ENCODE data around the gene CDC42EP4.

Gene CDC42EP4, protein sequence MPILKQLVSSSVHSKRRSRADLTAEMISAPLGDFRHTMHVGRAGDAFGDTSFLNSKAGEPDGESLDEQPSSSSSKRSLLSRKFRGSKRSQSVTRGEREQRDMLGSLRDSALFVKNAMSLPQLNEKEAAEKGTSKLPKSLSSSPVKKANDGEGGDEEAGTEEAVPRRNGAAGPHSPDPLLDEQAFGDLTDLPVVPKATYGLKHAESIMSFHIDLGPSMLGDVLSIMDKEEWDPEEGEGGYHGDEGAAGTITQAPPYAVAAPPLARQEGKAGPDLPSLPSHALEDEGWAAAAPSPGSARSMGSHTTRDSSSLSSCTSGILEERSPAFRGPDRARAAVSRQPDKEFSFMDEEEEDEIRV

DNA sequence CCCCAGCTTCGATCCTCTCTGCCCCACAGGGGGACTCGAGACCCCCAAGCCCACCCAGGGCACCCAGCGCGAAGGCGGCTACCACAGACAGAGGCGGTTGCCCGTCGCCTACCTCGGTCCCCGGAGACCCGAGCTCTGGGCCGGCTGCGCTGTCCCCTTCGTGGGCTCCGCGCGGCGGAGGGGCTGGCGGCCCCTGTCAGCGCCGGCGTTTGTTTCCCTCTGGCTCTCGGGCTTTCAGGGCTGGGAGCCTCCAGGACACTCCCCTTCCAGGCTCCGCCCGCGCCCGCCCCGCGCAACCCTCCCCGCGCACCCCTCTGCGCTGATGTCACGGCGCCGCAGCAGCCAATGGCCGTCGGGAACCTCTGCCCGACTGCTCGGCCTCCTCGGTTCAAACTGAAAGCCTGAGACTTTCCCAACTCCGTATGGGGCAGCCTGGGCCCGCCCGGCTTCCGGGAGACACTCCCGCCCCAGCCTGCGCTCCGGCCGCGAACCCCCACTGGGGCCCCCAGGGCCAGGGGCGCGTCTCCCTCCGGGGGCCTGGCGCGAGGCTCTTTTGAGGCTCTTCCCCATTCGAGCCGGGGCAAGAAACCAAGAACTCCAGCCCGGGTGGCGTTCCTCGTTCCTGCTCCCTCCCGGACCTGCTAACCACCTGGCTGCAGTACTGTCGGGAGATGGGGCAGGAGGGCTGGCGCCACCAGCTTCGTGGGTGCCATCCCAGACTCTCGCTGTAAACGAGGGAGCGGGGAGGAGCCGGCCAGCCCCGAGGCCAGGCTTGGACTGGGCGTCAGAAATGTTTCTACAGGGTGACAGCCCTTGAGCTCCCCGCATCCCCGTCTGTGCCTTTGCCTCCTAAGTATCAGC is at the start of gene CDC42EP4:
Gene CDC42EP4 (minus strand): TSS at position 221 of the 861 bp plus-strand sequence. CDS start 25,501 bp downstream, outside the sequence.
- DNase-seq = peak; percentile 93 to 99 (median 96)
- intact Hi-C loops (cut with DNase I) = loop anchor here (2.0 to 5.0 kb wide), 3 partner anchors 31 to 59 kb away; partner anchors contain the start of gene CPSF4L

DNA sequence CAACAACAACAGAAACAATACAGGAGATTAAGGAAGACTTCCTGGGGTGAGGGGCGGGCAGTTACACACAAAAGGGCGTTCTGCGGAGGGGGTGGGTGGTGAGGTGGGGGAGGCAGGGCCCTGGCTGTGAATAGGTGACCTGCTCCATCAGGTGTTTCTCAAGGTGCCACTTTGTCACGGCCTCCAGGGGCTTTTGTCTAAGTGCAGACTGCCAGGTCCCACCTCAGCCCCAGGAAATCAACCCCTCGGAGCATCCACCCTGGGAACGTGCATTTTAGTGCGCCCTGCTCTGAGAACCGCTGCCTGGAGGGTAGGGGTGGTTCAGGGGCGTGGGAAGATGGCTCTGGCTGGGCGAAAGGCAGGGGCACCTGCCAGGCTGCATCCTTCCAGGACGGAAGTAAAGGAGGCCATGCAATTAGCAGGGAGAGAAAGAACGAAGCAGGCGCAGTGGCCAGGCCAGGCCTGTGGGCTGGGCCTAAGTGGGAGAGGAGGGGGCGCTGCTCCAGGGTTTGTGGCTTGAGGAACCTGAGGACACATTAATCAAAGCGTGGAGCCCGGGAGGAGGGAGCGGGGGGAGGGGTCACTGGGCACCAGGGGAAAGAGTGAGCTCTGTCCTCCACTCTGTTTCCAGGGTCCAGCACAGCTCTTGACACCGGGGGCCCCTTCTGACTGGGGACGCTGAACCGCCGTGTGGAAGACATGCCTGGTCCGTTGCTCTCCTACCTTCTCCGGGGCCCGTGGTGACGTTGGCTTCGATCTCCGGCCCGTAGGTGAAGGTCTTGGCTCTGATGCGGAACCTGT is 49.4 kb upstream of the CDC42EP4 start:
- peak in 1 of 10 donors; percentile 60 for DNase-seq
- intact Hi-C loops (cut with DNase I) = no loop called here

DNA sequence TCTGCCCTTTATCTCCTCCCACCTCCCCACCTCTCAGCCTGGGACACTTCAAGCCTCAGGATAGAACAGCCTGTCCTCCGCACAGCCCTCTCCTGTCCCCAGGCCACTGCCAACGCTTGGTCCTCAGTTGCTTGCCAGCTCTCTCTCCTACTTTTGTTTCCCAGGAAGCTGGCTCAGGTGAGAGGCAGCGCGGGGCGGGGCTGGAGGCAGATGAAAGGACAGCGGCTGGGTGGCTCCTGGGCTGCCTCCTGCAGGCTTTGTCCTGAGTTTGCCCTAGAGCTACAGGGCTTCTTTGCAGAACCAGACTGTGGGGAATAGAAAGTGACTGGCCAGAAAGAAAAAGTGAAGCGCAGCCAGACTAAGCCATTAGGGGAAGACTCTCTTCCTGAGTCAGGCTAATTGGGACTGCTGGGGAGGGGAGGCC is 48.2 kb upstream of the CDC42EP4 start:
- DNase-seq = peak in 1 of 10 donors; percentile 84

DNA sequence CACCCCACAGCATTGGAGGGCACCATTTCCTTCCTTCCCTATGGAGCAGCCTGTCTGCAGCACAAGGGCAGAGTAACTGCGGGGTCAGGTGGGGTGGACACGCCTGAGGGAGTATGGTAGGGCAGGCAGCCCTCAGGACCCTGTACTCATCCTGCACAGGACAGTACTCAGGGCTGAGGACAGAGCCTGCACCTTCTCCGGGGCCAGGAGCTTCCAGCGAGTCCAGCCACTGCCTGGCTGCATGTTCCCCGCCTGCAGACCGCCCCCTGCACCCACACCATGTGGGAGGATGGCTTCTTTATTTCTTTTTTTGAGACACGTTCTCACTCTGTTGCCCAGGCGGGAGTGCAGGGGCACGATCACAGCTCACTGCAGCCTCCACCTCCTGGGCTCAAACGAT is 47.6 kb upstream of the CDC42EP4 start:
- DNase-seq = peak in 1 of 10 donors; percentile 75
- intact Hi-C loops (cut with DNase I) = no loop called here

More for the DNA sequence above, 48.2 kb upstream of the CDC42EP4 start:
- intact Hi-C loops (cut with DNase I) = no loop called here

DNA sequence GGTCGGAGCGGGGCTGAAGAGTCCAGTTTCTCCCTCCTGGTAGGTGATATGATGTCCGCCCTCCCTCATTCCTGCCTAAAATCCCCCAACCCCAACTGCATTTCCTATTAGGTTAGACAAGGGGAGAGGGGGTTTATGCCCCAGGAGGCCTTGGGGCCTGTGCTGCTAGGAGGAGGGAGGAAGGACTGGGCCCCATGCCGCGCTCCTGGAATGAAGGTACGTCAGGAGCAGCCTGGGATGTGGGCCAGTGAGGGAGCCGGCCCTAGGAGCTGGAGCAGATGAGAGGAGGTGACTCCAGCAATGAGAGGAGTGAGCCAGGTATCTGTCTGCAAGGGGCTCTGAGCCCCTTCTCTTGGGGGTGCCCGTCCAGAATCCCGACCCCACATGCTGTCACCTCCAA is 46.9 kb upstream of the CDC42EP4 start:
- DNase-seq = peak in 2 of 10 donors; percentile 28 to 35
- intact Hi-C loops (cut with DNase I) = no loop called here

DNA sequence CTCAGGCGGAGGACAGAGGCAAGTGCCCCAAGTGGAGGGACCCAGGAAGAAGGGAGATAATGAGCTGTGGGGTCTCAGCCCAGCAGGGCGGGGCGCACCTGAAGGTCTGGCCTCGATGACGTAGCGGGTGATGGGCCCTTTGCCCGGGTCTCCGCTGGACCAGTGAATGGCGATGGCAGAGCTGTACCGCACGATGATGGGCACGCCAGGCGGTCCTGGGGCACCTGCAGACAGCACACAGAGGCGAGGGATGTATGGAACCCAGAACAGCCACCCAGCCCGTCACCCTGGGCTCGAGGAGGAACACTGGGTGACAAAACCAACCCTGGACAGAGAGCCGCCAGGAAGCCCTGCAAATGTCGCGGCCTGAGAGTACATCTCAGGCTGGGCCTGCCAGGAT is 46.2 kb upstream of the CDC42EP4 start:
- DNase-seq = peak in 3 of 10 donors; percentile 61 to 83 (median 63)
- intact Hi-C loops (cut with DNase I) = no loop called here

DNA sequence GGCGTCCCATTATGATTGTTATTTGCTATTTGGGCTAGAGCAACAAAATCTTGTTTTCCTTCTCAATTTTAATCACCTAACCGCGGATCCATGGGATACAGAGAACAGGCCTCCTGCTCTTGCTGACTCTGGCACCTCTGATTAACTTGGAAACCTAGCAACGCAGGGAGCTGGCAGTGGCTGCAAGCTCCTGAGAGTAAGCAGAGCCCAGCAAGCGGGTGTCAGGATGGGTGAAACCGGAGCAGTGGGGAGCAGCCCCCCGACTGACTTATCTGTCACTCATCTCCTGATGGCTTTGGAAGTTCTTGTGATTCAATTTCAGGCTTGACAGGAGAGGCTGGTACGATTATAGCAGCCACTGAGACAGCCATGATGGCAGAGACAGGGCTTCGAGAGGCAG is 45.5 kb upstream of the CDC42EP4 start:
- intact Hi-C loops (cut with DNase I) = no loop called here
- peak in 2 of 10 donors; percentile 61 to 75 for DNase-seq

DNA sequence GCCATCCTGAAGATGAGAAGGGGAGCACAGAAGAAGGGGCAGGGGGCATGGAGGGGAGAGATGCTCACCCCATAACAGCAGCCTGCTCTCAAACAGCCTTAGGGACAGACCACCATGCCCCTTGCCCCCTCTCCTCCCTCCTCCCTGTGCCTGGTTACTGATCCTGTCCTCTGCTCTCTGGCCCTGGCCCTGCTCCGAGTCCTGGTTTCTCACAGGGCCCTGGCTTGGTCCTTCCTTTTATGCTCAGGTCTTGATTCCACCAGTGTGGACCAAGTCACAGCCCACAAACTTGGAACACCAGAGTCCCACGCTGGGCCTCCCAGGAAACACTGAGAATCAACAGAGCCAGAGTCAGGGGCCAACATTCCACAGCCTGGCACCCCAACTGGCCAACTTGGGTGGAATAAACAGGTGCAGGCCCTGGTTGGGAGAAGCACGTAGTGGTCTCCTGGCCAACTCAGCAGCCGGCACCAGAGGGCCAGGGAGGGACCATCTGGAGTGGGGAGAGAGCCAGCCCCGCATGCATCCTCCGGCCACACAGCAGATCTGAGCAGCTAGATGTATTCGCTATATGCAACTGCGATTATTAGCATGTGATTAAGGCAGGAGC is 44.9 kb upstream of the CDC42EP4 start:
- DNase-seq = peak in 3 of 10 donors; percentile 59 to 68 (median 62)
- intact Hi-C loops (cut with DNase I) = no loop called here

DNA sequence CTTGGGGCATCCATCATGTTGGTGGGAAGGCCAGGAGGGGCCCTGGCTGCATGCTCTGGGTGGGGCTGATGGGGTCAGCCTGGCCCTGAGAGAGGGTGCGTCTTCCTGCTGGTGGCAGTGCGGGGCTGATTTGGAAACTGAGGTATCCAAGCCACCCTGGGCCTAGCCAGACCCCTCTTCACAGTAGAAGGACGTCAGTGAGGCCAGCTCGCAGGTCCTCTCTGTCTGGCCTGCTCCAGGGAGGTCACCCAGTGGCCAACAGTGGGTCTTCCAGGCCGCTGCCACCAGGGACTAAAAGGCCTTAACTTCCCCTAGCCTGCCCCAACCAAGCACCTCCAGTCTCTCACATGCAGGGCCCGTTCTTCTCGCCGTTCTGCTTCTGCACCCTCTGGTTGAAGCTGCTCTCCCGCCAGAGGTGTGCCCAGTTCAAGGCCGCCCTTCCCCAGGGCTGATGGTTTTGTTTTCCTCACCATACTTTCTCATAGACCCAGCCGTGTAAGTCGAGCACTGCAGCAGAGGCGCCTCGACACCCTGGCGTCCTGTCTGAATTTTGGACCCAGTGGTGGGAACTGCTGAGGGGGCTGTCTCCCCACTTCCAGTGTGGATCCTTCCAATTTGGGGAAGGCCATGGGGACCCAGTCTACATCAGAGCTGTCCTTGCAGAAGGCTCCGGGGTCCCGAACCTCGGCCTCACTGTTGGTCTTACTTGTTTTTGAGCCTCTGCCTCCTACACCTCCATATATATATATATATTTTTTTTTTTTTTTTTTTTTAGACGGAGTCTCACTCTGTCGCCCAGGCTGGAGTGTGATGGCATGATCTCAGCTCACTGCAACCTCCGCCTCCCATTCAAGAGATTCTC is 42.9 kb upstream of the CDC42EP4 start:
- peak in 2 of 10 donors; percentile 42 to 77 for DNase-seq
- intact Hi-C loops (cut with DNase I) = no loop called here

DNA sequence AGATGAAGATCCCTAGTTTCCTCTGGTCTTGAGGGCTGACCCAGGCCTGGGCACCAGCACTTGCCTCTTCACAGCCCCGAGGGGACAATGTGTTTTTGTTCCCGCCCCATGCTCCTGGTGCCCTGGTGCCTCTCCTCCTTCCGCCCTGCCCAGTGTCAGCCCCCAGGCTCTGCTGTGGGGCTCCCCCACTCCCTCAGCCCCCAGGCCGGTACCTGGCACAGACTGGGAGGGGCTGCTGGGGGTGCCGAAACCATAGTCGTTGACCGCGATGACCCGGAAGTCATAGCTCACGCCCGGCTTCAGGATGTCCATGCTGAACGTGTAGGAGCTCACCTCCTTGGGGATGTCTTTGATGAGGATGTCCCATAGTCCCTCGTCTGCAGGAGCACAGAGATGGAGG is 40.5 kb upstream of the CDC42EP4 start:
- intact Hi-C loops (cut with DNase I) = no loop called here
- peak in 1 of 10 donors; percentile 31 for DNase-seq

DNA sequence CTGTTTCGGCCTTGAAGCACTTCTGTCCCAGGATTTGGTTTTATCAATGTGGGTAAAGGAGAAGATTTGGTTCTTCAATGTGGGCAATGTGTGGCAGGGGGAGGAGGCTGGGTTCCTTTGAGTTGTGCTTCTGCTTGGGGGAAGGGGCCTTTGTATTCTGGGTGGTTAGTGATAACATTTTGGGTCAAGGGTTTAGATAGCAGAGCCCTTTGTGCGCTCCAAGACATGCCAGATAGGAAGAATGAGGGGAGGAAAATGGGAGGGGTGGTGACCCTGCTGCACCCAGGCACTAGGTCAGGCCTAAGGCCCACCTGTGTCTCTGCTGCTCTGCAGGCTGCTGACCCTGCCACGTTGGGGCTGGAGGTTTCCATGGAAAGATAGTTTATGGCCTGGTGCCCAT is 40.0 kb upstream of the CDC42EP4 start:
- no peak for DNase-seq
- intact Hi-C loops (cut with DNase I) = no loop called here

DNA sequence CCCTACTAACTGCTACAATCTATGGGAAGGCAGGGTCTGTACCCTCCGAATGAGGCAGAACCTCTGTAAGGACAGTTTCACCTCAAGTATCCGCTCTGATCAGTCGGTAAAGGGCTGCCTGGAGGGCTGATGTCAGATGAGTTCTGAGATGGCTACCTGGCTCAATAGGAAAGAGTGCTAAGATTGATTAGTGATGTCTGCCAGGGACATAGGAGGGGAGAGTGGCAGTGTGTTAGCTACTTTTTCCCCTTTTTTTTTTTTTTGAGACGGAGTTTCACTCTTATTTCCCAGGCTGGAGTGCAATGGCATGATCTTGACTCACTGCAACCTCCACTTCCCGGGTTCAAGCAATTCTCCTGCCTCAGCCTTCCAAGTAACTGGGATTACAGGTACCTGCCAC is 39.1 kb upstream of the CDC42EP4 start:
- no peak for DNase-seq
- intact Hi-C loops (cut with DNase I) = no loop called here

DNA sequence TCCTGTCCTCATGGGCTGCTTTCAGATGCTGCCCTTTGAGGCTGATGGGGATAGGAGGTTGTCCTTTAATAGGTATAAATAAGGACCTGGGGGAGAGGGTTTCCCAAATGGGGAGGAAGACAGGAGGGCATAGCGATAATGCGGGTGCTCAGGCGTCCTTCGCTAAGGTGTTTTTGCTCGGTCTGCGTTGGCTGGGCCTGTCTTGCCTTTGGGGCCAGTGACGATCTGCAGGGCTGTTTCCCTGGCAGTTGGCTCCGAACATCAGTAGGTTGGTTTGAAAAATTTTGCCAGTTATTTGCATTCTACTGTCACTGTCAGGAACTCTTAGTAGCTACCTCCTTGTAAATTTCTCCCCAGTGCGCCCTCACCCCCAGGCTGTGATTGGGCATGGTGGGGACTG is 37.8 kb upstream of the CDC42EP4 start:
- peak in 1 of 10 donors; percentile 68 for DNase-seq
- intact Hi-C loops (cut with DNase I) = no loop called here

DNA sequence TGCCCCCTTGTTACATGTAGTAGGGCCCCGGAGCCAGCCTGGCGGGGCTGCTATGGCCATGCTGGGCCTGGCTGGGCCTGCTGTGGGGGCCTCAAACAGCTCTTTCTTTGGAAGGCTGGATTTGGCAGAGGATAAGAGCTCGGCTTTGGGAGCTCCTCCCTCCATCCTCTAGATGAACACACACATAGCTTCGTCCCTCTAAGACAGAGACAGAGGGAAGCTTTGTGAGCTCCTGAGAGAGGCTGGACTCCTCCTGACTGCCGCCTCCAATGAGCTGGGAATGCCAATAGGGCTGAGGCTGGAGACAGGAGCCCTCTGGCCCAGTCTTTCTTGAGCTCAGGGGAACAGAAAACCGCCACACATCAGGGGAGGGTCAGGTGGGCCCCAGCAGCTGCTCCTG is 37.3 kb upstream of the CDC42EP4 start:
- DNase-seq = peak in 9 of 10 donors; percentile 48 to 91 (median 59)

DNA sequence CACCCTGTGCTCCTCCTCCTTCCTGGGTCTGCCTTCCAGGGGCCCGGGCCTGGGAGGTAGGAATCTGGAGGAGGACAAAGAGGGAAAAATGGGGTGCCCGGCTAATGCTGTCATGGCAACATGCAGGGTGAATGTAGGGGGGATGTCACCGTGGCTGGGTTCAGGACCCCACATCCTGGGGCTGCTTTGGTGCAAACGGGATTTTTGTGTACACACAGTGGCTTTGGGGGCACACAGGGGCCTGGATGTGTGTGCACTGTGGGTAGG is 37.0 kb upstream of the CDC42EP4 start:
- intact Hi-C loops (cut with DNase I) = no loop called here
- no peak for DNase-seq

More for the DNA sequence above, 37.3 kb upstream of the CDC42EP4 start:
- intact Hi-C loops (cut with DNase I) = no loop called here

DNA sequence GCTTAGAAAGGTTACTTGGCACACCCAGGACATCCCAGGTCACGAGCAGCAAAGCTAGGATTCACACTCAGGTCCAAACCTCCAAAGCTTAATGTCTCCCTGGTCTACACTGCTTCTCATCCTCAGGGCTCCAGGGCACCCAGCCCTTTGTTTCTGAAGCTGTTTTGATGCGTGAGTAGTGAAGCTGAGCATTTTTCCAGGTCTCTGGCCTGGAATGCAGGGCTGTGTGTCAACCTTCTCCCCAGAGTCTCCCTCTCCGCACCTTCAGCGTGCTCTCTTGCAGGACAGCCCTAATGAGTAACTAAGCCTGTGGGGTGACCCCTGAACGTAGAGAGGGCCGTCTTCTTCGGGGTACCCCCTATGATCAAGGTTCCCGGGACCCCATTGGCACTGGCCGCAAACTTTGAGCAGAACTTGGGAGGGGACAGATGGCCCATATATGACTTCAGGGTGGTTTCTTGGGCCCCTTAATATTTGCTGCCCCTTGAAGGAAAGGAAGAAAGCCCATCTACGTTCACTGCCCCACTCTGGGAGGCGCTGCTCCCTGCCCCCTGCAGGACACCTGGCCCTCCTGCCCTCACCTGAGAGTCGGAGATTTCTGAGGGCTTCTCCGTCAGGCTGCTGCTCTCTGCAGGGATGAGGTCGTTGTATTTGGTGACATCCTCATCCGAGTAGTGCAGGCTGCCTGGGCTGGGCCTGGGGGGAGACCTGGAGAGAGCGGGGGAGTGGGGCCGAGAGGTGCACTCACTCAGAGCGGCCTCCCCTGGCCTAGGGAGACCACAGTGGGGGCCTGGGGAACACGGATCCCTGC is 36.4 kb upstream of the CDC42EP4 start:
- DNase-seq = peak in 2 of 10 donors; percentile 46 to 59
- intact Hi-C loops (cut with DNase I) = no loop called here

DNA sequence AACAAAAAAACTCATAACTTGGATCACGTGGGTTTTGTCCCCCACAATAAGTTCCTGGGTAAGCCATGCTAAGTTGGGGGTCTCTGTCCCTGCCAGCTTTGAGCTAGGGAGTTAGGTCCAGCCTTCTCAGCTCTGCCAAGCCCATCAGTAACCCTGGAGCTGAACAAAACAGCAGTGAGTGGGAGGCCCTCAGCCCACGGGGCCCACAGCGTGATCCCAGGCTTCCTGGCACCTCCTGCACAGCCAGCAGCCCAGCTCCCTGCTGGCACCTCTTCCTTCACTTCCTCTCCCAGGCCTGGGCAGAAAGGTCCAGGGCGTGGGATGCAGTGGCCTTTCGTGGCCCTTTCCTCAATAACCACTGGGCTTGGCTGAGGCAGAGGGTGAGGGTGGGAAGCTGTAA is 35.5 kb upstream of the CDC42EP4 start:
- peak in 6 of 10 donors; percentile 37 to 91 (median 66) for DNase-seq
- intact Hi-C loops (cut with DNase I) = no loop called here

DNA sequence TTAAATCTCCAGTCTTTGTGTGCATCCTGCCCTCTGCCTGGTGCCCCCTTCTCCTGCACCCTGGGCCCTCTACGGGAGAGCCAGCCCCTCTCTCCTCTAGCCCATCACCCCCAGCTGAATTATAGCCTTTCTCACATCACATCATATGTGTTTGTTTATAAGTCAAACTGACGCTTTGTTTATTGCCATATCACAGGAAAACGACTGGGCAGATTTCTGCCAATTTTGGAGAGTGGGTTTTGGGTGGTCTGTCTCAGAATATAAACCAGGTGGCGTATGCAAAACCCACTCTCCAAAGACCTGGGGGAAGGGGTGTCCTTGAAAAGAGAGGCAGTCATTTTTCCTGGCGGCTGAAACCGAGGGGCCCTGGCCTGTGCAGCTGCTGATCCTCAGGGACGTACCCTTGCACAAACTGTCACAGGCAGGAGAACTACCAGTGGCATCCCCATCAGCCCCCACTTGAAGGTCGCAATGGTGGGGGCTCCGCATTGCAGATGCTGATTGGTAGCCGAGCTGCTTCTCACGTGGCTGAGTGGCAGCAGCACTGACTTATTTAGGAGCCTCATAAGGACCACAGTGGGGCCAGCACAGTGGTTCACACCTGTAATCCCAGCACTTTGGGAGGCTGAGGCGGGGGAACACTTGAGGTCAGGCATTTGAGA is 34.8 kb upstream of the CDC42EP4 start:
- DNase-seq = peak in 1 of 10 donors; percentile 81
- intact Hi-C loops (cut with DNase I) = no loop called here
